HepG2 (cell line): ENCODE measurements around the gene TULP3. TPM values are rescaled to one million over a fixed set of nuclear protein-coding genes. Genes with fewer than 3 reads are reported as not detected.

Experiments
- ATAC-seq: fragments of 200-7000 bp; cut with Tn5 transposase; 3 replicates; pipeline ENCODE4 v1.9.1; 2020; ENCODE audit warnings: mild to moderate bottlenecking, moderate library complexity
- BruUV-seq: library from RNA; stranded (reverse); fragments of 400-500 nt; replicated peaks from 2 replicates; lab custom pipeline; 2021; lab: Mats Ljungman, UMichigan
- CTCF ChIA-PET: fragments of 300-600 bp; formaldehyde crosslinking; extraction: SDS; loops from one replicate; lab custom pipeline; 2021; ENCODE audit warnings: low total read pairs, inconsistent platforms, low intra/inter-chr PET ratio; lab: Yijun Ruan, JAX
- POLR2A ChIA-PET: fragments of 350-600 bp; sonication (Branson Sonifier 250); formaldehyde crosslinking; loops from one replicate; lab custom pipeline; 2020; ENCODE audit warnings: antibody characterized with exemption, inconsistent platforms; lab: Yijun Ruan, JAX
- DNase-seq: peaks from one replicate; pipeline ENCODE4 v3.0.0-alpha.2; 2015; ENCODE audit warnings: low spot score
- FAIRE-seq: peaks from 3 replicates; lab custom pipeline; 2011; peaks lifted over from hg19 to GRCh38; lab: Jason Lieb, UNC
- H2AFZ ChIP-seq: one replicate; pipeline ENCODE4 v1.6.1; 2011; ENCODE audit warnings: low read length, inconsistent platforms
- H3K27ac ChIP-seq: fragments of 300-600 bp; 3 replicates; pipeline ENCODE4 v1.8.0; 2011; ENCODE audit warnings: mixed run types, mild to moderate bottlenecking, mixed read lengths, low read length, inconsistent platforms; ENCODE audit not compliant: insufficient read depth; ENCODE audit errors: extremely low read length
- H3K27me3 ChIP-seq, 2 experiments: fragments of 200-600 bp in 1 of 2; 2 replicates in 1 of 2; 3 replicates in 1 of 2; pipeline versions ENCODE4 v1.6.0 to v1.8.0; 2011; ENCODE audit warnings: low read length in 2 of 2, mild to moderate bottlenecking in 2 of 2, moderate library complexity in 2 of 2, inconsistent platforms in 1 of 2; ENCODE audit not compliant: insufficient read depth in 2 of 2, control insufficient read depth in 1 of 2
- H3K36me3 ChIP-seq, 2 experiments: fragments of 200-600 bp in 1 of 2; replicated peaks in 1 of 2; 2 replicates in 1 of 2; 3 replicates in 1 of 2; pipeline versions ENCODE4 v1.5.1 to v1.8.0; 2011; ENCODE audit warnings: low read length in 2 of 2, inconsistent platforms in 1 of 2; ENCODE audit not compliant: insufficient read depth in 2 of 2, control insufficient read depth in 1 of 2
- H3K4me1 ChIP-seq: 2 replicates; pipeline ENCODE4 v1.5.1; 2012; ENCODE audit warnings: low read length, inconsistent platforms; ENCODE audit not compliant: insufficient read depth
- H3K4me2 ChIP-seq: 2 replicates; pipeline ENCODE4 v1.6.0; 2011; ENCODE audit warnings: low read depth, low read length, inconsistent platforms
- H3K4me3 ChIP-seq, 3 experiments: fragments of 200-600 bp in 1 of 3; sonication (generic), shearing (Covaris generic) in 1 of 3; replicated peaks in 1 of 3; 2 replicates each; pipeline ENCODE4 v1.5.1; 2011 to 2016; ENCODE audit warnings: low read length in 3 of 3, inconsistent platforms in 2 of 3, low read depth in 2 of 3, mild to moderate bottlenecking in 2 of 3, control low read depth in 1 of 3, mixed read lengths in 1 of 3; ENCODE audit not compliant: insufficient read depth in 1 of 3
- H3K79me2 ChIP-seq: one replicate; pipeline ENCODE4 v1.6.1; 2011; ENCODE audit warnings: low read length, inconsistent platforms; ENCODE audit not compliant: insufficient read depth
- H3K9ac ChIP-seq: 2 replicates; pipeline ENCODE4 v1.6.0; 2011; ENCODE audit warnings: mild to moderate bottlenecking, low read depth, low read length, inconsistent platforms; ENCODE audit not compliant: insufficient read depth
- H3K9me3 ChIP-seq: 2 replicates; pipeline ENCODE4 v1.5.1; 2012; ENCODE audit warnings: mild to moderate bottlenecking, low read length
- H4K20me1 ChIP-seq: 2 replicates; pipeline ENCODE4 v1.6.0; 2011; ENCODE audit warnings: inconsistent platforms, mild to moderate bottlenecking, low read length, moderate library complexity; ENCODE audit not compliant: insufficient read depth
- DRAP1 ChIP-seq: IDR thresholded peaks from 2 replicates; pipeline ENCODE4 v1.6.1; 2016; ENCODE audit warnings: missing genetic modification reagents, missing compliant biosample characterization
- FIP1L1 ChIP-seq: fragments of 200-400 bp; formaldehyde crosslinking; IDR thresholded peaks from 2 replicates; pipeline ENCODE4 v1.6.1; 2018; ENCODE audit warnings: low read depth, mild to moderate bottlenecking, low read length, moderate library complexity, borderline replicate concordance; ENCODE audit not compliant: insufficient read depth
- HNF4A ChIP-seq: sonication (generic); formaldehyde crosslinking; IDR thresholded peaks from 2 replicates; pipeline ENCODE4 v1.4.0; 2020; ENCODE audit warnings: missing genetic modification reagents
- IRF1 ChIP-seq: sonication (generic); formaldehyde crosslinking; IDR thresholded peaks from 2 replicates; pipeline ENCODE4 v1.4.0; 2020; ENCODE audit warnings: low read depth, mild to moderate bottlenecking, missing genetic modification reagents
- MED1 ChIP-seq: sonication (generic); formaldehyde crosslinking; IDR thresholded peaks from 2 replicates; pipeline ENCODE4 v1.4.0; 2020; ENCODE audit warnings: missing genetic modification reagents
- RFX1 ChIP-seq: fragments of 450-650 bp; IDR thresholded peaks from 2 replicates; pipeline ENCODE4 v1.6.1; 2017
- SIX1 ChIP-seq: sonication (generic); formaldehyde crosslinking; IDR thresholded peaks from 2 replicates; pipeline ENCODE4 v1.4.0; 2020; ENCODE audit warnings: missing genetic modification reagents, borderline replicate concordance
- SKIL ChIP-seq: sonication (generic); formaldehyde crosslinking; IDR thresholded peaks from 2 replicates; pipeline ENCODE4 v1.8.0; 2022; ENCODE audit warnings: missing genetic modification reagents, mild to moderate bottlenecking, moderate library complexity, borderline replicate concordance
- SNRNP70 ChIP-seq: fragments of 200-400 bp; formaldehyde crosslinking; IDR thresholded peaks from 2 replicates; pipeline ENCODE4 v1.6.1; 2017; ENCODE audit warnings: mild to moderate bottlenecking, low read depth, low read length, moderate library complexity
- ZNF619 ChIP-seq: sonication (generic); formaldehyde crosslinking; IDR thresholded peaks from 2 replicates; pipeline ENCODE4 v1.4.0; 2020; ENCODE audit warnings: mild to moderate bottlenecking, missing genetic modification reagents
- ZNF678 ChIP-seq: sonication (generic); formaldehyde crosslinking; IDR thresholded peaks from 2 replicates; pipeline ENCODE4 v1.4.0; 2020; ENCODE audit warnings: mild to moderate bottlenecking, missing genetic modification reagents
- ZNF790 ChIP-seq: sonication (generic); formaldehyde crosslinking; IDR thresholded peaks from 2 replicates; pipeline ENCODE4 v1.8.0; 2022; ENCODE audit warnings: missing genetic modification reagents, mild to moderate bottlenecking, borderline replicate concordance
- WGBS: methylation state at CpG from one replicate; pipeline ENCODE4 v1.1.6; 2017; ENCODE audit warnings: low lambda C conversion rate; 5-methylcytosine and 5-hydroxymethylcytosine counted together
- in situ Hi-C: cut with HindIII; loops from 2 replicates; pipeline ENCODE4 v1.10.0; 2017; ENCODE audit warnings: low pct_unique_long_range_greater_than_20kb; ENCODE audit not compliant: extremely low pct_ligation_motif_present
- intact Hi-C: fragments of 100-400 bp; cut with micrococcal nuclease; formaldehyde crosslinking; loops from one replicate; pipeline ENCODE4 v1.10.0; 2022; ENCODE audit not compliant: unreplicated experiment
- polyA plus RNA-seq, 8 experiments: library from polyadenylated mRNA; depleted of rRNA in 3 of 8; stranded (reverse) in 7 of 8; unstranded in 1 of 8; fragments of >200 nt; fragmentation: Illumina TruSeq in 4 of 8; extraction: Trizol in 4 of 8; gene quantifications; 2 replicates each; pipeline versions ENCODE4 v1.2.1 to v1.2.3, GENCODE V29; 2011 to 2016; ENCODE audit warnings: low read depth in 4 of 8, missing spikeins in 1 of 8, mixed read lengths in 1 of 8; ENCODE audit not compliant: insufficient read depth in 1 of 8
- total RNA-seq, 5 experiments: library from RNA; depleted of rRNA; stranded (reverse); fragments of >200 nt; fragmentation: Illumina TruSeq; extraction: Trizol; gene quantifications; 2 replicates each; pipeline ENCODE4 v1.2.3, GENCODE V29; 2016; ENCODE audit warnings: low read depth in 1 of 5

TULP3 gene
- total and polyA plus RNA-seq, 2 of the 13 experiments (the other 11 are each of a cell fraction or from before 2014, with no cell fraction given), result 11.2 to 13.2 TPM

- Histone ChIP-seq H3K9me3 (no peaks in the 10 kb centered on the region), H3K4me1 (peaks cover 52% of the 10 kb centered on the region), H3K4me3 (peak overlapping the region in 2 of 3 experiments; percentile 81 to 87; a peak in 2 of 6 replicates), H3K4me2 (peak overlapping the region; percentile 75), H3K36me3 (peaks cover 0 to 7% of the 10 kb centered on the region in 2 experiments; a peak in 1 of 5 replicates), H3K79me2 (peaks cover 25% of the 10 kb centered on the region), H3K27me3 (no peaks in the 10 kb centered on the region), H3K27ac (no peak overlapping the region), H4K20me1 (no peaks in the 10 kb centered on the region), H2AFZ (no peak overlapping the region), H3K9ac (no peak overlapping the region)
- intact Hi-C loops (loop anchor here (5.0 kb wide), 1 partner anchor 70 kb away; no protein-coding TSS in a partner anchor), in situ Hi-C loops (no loop called here)
- ATAC-seq (no peak), FAIRE-seq (no peak), DNase-seq (no peak)
- CTCF ChIA-PET, result no interaction called here
- BruUV-seq, result no TSS peak
- no peak for TF ChIP-seq ZNF790
- TF ChIP-seq IRF1 (CRISPR knock-in tag), result no peak
- no peak for TF ChIP-seq ZNF678 (CRISPR knock-in tag)
- TF ChIP-seq RFX1, result no peak
- no peak for TF ChIP-seq SIX1 (CRISPR knock-in tag)
- TF ChIP-seq FIP1L1, result no peak
- TF ChIP-seq MED1 (CRISPR knock-in tag), result no peak
- no peak for TF ChIP-seq SNRNP70
- no peak for TF ChIP-seq ZNF619
- no peak for TF ChIP-seq DRAP1
- TF ChIP-seq SKIL (CRISPR knock-in tag), result no peak
- no peak for TF ChIP-seq HNF4A
- POLR2A ChIA-PET, result interaction anchor here (1.6 kb wide), 1 partner anchor 43 kb away, joined by 3 read pairs; no protein-coding TSS in a partner anchor
- 91% methylated on average over 12 of the region's 12 CpGs for WGBS
These were observed 1.6 kb downstream of the TULP3 start for GRCh38 chr12:2892246-2892645.
